Calu3 (cell line): ENCODE measurements around the gene MAP7D3. TPM values are rescaled to one million over a fixed set of nuclear protein-coding genes. Genes with fewer than 3 reads are reported as not detected.

Experiments used
- BruUV-seq: library from RNA; stranded (reverse); fragments of 400-500 nt; replicated peaks from 2 replicates; lab custom pipeline; 2021; lab: Mats Ljungman, UMichigan
- CTCF ChIA-PET: fragments of 300-600 bp; sonication (Branson Sonifier 250); formaldehyde crosslinking; loops from one replicate; lab custom pipeline; 2022; ENCODE audit warnings: antibody characterized with exemption; lab: Charles Lee
- DNase-seq: peaks from one replicate; pipeline ENCODE4 v3.0.0; 2022
- H3K27ac Mint-ChIP-seq: one replicate; pipeline ENCODE4 v1.8.0; 2022; ENCODE audit warnings: mixed read lengths; ENCODE audit not compliant: unreplicated experiment
- H3K27me3 Mint-ChIP-seq: one replicate; pipeline ENCODE4 v1.8.0; 2022; ENCODE audit warnings: mixed read lengths; ENCODE audit not compliant: unreplicated experiment
- H3K36me3 Mint-ChIP-seq: one replicate; pipeline ENCODE4 v1.8.0; 2022; ENCODE audit warnings: mild to moderate bottlenecking, moderate library complexity, mixed read lengths; ENCODE audit not compliant: insufficient read depth, unreplicated experiment
- H3K4me1 Mint-ChIP-seq: one replicate; pipeline ENCODE4 v1.8.0; 2022; ENCODE audit warnings: mild to moderate bottlenecking, low read depth, mixed read lengths; ENCODE audit not compliant: unreplicated experiment
- H3K4me3 Mint-ChIP-seq: one replicate; pipeline ENCODE4 v1.8.0; 2022; ENCODE audit warnings: mild to moderate bottlenecking, low read depth, moderate library complexity, mixed read lengths; ENCODE audit not compliant: unreplicated experiment
- H3K9me3 Mint-ChIP-seq: one replicate; pipeline ENCODE4 v1.8.0; 2022; ENCODE audit warnings: low read depth, mixed read lengths; ENCODE audit not compliant: unreplicated experiment
- CTCF ChIP-seq: fragments of 200-600 bp; IDR thresholded peaks from one replicate; pipeline ENCODE4 v1.8.0; 2022; ENCODE audit warnings: antibody characterized with exemption; ENCODE audit not compliant: unreplicated experiment
- intact Hi-C: fragments of 100-400 bp; cut with micrococcal nuclease; formaldehyde crosslinking; loops from one replicate; pipeline ENCODE4 v1.10.0; 2022; ENCODE audit not compliant: unreplicated experiment
- total RNA-seq: library from RNA; stranded (reverse); gene quantifications from 2 replicates; pipeline ENCODE4 v1.2.3, GENCODE V29; 2022

The MAP7D3 gene
- total RNA-seq, 1 experiment from 2014 or later, result 8.0 TPM

- CTCF ChIA-PET, result no interaction called here
- intact Hi-C loops, result no loop called here
- H3K27me3 Mint-ChIP-seq, result peaks cover 8% of the 10 kb centered on the region
- no peak for DNase-seq
- BruUV-seq, result no TSS peak
- peaks cover 19% of the 10 kb centered on the region for H3K4me1 Mint-ChIP-seq
- no peaks in the 10 kb centered on the region for H3K9me3 Mint-ChIP-seq
- no peak overlapping the region for H3K27ac Mint-ChIP-seq
- no peaks in the 10 kb centered on the region for H3K36me3 Mint-ChIP-seq
- no peak for TF ChIP-seq CTCF
- H3K4me3 Mint-ChIP-seq, result no peak overlapping the region
Measured at GRCh38 chrX:136205882-136206380, 45.3 kb downstream of the MAP7D3 start.

GRCh38 chrX:136204571-136204970 lies 46.6 kb downstream of the MAP7D3 start:
- Mint-ChIP-seq H3K27me3 (peaks cover 3% of the 10 kb centered on the region), H3K9me3 (no peaks in the 10 kb centered on the region), H3K27ac (no peak overlapping the region), H3K4me3 (no peak overlapping the region), H3K36me3 (no peaks in the 10 kb centered on the region), H3K4me1 (peaks cover 13% of the 10 kb centered on the region)
- no TSS peak for BruUV-seq
- CTCF ChIA-PET, result no interaction called here
- TF ChIP-seq CTCF, result no peak
- intact Hi-C loops, result no loop called here
- peak; percentile 35 for DNase-seq

GRCh38 chrX:136203951-136204350 lies 47.2 kb downstream of the MAP7D3 start:
- no peak for TF ChIP-seq CTCF
- H3K9me3 Mint-ChIP-seq, result no peaks in the 10 kb centered on the region
- BruUV-seq, result no TSS peak
- H3K4me3 Mint-ChIP-seq, result no peak overlapping the region
- H3K27ac Mint-ChIP-seq, result no peak overlapping the region
- CTCF ChIA-PET, result interaction anchor here (1.5 kb wide), 1 partner anchor 38 kb away, joined by 4 read pairs; no protein-coding TSS in a partner anchor
- H3K36me3 Mint-ChIP-seq, result no peaks in the 10 kb centered on the region
- no peak for DNase-seq
- H3K4me1 Mint-ChIP-seq, result peaks cover 7% of the 10 kb centered on the region
- H3K27me3 Mint-ChIP-seq, result no peaks in the 10 kb centered on the region
- intact Hi-C loops, result loop anchor here (2.0 kb wide), 1 partner anchor 37 kb away; no protein-coding TSS in a partner anchor

- Mint-ChIP-seq H3K4me3 (no peak overlapping the region), H3K27ac (no peak overlapping the region), H3K4me1 (peaks cover 7% of the 10 kb centered on the region), H3K9me3 (no peaks in the 10 kb centered on the region), H3K27me3 (no peaks in the 10 kb centered on the region), H3K36me3 (no peaks in the 10 kb centered on the region)
- TF ChIP-seq CTCF, result no peak
- BruUV-seq, result no TSS peak
- intact Hi-C loops, result loop anchor here (2.0 kb wide), 1 partner anchor 37 kb away; no protein-coding TSS in a partner anchor
- CTCF ChIA-PET, result interaction anchor here (1.1 to 1.5 kb wide), 2 partner anchors 37 to 175 kb away, joined by 4 to 5 read pairs; no protein-coding TSS in a partner anchor
- DNase-seq, result no peak
Measured at GRCh38 chrX:136203438-136203837, 47.8 kb downstream of the MAP7D3 start.
